Brain microvascular endothelial cell (primary cell): Measurements from ENCODE around the gene MFSD6.

ENCODE experiments used
- DNase-seq: peaks from one replicate; pipeline ENCODE4 v3.0.0-alpha.2; 2020
- H3K27ac ChIP-seq: fragments of 250-450 bp; sonication (Bioruptor Pico); 2 replicates; pipeline ENCODE4 v1.5.1; 2020; ENCODE audit warnings: mild to moderate bottlenecking, moderate library complexity
- H3K27me3 ChIP-seq: fragments of 250-450 bp; sonication (Bioruptor Pico); replicated peaks from 2 replicates; pipeline ENCODE4 v1.5.1; 2020; ENCODE audit warnings: mild to moderate bottlenecking
- H3K36me3 ChIP-seq: fragments of 250-450 bp; sonication (Bioruptor Pico); replicated peaks from 2 replicates; pipeline ENCODE4 v1.5.1; 2020; ENCODE audit warnings: mild to moderate bottlenecking
- H3K4me3 ChIP-seq: 2 replicates; pipeline ENCODE4 v1.5.1; 2011; ENCODE audit warnings: low read depth, mild to moderate bottlenecking, control low read depth, low read length, moderate library complexity
- CTCF ChIP-seq: IDR thresholded peaks from 2 replicates; pipeline ENCODE4 v1.5.1; 2011; ENCODE audit warnings: low read depth, mild to moderate bottlenecking, moderate library complexity, low read length, control low read depth, inconsistent platforms; ENCODE audit errors: missing control alignments
- in situ Hi-C: cut with HindIII; loops from 2 replicates; pipeline ENCODE4 v1.10.0; 2017; ENCODE audit warnings: low sequenced_read_pairs, low pct_ligation_motif_present

MFSD6 gene

GRCh38 chr2:190365499-190366204, 42.5 kb upstream of the MFSD6 start:
- TF ChIP-seq CTCF = no peak
- in situ Hi-C loops = no loop called here
- no peak for DNase-seq
- no peak overlapping the region for H3K4me3 ChIP-seq
- no peaks in the 10 kb centered on the region for H3K27me3 ChIP-seq
- H3K27ac ChIP-seq = no peak overlapping the region
- no peaks in the 10 kb centered on the region for H3K36me3 ChIP-seq

- Histone ChIP-seq H3K4me3 (no peak overlapping the region), H3K27me3 (no peaks in the 10 kb centered on the region), H3K27ac (no peak overlapping the region), H3K36me3 (no peaks in the 10 kb centered on the region)
- no peak for TF ChIP-seq CTCF
- in situ Hi-C loops = no loop called here
- DNase-seq = no peak
Measured at GRCh38 chr2:190366248-190366753, 41.9 kb upstream of the MFSD6 start.

- H3K36me3 ChIP-seq = no peaks in the 10 kb centered on the region
- TF ChIP-seq CTCF = no peak
- no peaks in the 10 kb centered on the region for H3K27me3 ChIP-seq
- in situ Hi-C loops = no loop called here
- no peak overlapping the region for H3K4me3 ChIP-seq
- H3K27ac ChIP-seq = no peak overlapping the region
- DNase-seq = no peak
Measured at GRCh38 chr2:190367091-190367490, 41.1 kb upstream of the MFSD6 start.

GRCh38 chr2:190369635-190370034, 38.5 kb upstream of the MFSD6 start:
- in situ Hi-C loops = no loop called here
- DNase-seq = no peak
- no peak for TF ChIP-seq CTCF
- no peaks in the 10 kb centered on the region for H3K36me3 ChIP-seq
- H3K4me3 ChIP-seq = no peak overlapping the region
- H3K27me3 ChIP-seq = no peaks in the 10 kb centered on the region
- no peak overlapping the region for H3K27ac ChIP-seq

GRCh38 chr2:190376083-190376482, 32.1 kb upstream of the MFSD6 start:
- in situ Hi-C loops = no loop called here

More at GRCh38 chr2:190376083-190376482, 32.1 kb upstream of the MFSD6 start:
- no peak overlapping the region for H3K27ac ChIP-seq
- H3K4me3 ChIP-seq = no peak overlapping the region
- no peak for TF ChIP-seq CTCF
- H3K27me3 ChIP-seq = no peaks in the 10 kb centered on the region
- no peak for DNase-seq
- H3K36me3 ChIP-seq = no peaks in the 10 kb centered on the region
